HL-60 (cell line): Measurements from ENCODE around the gene ATP13A3.

ENCODE experiments used
- GABPA ChIP-seq: IDR thresholded peaks from 2 replicates; pipeline ENCODE4 v1.6.1; 2012; ENCODE audit warnings: low read depth
- POLR2AphosphoS5 ChIP-seq: IDR thresholded peaks from 2 replicates; pipeline ENCODE4 v1.6.1; 2012; ENCODE audit warnings: low read depth
- TF ChIP-seq, protein P1 (sequence below): IDR thresholded peaks from one replicate; pipeline ENCODE4 v1.5.1; 2011; ENCODE audit warnings: low read length, control low read depth, inconsistent platforms; ENCODE audit not compliant: insufficient read depth
- TF ChIP-seq, protein P2 (sequence below): IDR thresholded peaks from 2 replicates; pipeline ENCODE4 v1.6.1; 2012; ENCODE audit warnings: low read depth; ENCODE audit not compliant: insufficient replicate concordance

DNA sequence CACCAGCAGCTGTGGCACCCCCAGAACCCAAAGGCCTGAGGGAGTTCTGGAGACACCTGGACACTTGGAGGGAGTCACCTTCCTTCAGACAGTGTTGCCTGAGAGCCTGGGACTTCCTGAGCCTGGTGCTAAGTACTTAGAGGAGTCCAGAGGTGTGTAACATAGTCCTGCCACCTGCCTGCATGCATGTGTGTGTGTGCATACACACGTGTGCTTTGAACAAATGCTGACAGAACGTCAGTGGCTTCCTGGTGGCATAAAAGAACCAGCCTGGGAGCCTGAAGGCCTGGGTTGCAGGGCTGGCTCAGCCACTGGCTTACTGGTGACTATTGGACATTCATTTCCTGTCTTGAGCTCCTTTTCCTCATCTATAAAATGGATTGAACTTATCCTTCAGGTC lies 132.5 kb downstream of the ATP13A3 start:
- TF ChIP-seq, protein P1, sequence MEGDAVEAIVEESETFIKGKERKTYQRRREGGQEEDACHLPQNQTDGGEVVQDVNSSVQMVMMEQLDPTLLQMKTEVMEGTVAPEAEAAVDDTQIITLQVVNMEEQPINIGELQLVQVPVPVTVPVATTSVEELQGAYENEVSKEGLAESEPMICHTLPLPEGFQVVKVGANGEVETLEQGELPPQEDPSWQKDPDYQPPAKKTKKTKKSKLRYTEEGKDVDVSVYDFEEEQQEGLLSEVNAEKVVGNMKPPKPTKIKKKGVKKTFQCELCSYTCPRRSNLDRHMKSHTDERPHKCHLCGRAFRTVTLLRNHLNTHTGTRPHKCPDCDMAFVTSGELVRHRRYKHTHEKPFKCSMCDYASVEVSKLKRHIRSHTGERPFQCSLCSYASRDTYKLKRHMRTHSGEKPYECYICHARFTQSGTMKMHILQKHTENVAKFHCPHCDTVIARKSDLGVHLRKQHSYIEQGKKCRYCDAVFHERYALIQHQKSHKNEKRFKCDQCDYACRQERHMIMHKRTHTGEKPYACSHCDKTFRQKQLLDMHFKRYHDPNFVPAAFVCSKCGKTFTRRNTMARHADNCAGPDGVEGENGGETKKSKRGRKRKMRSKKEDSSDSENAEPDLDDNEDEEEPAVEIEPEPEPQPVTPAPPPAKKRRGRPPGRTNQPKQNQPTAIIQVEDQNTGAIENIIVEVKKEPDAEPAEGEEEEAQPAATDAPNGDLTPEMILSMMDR = no peak
- no peak for TF ChIP-seq POLR2AphosphoS5
- TF ChIP-seq, protein P2, sequence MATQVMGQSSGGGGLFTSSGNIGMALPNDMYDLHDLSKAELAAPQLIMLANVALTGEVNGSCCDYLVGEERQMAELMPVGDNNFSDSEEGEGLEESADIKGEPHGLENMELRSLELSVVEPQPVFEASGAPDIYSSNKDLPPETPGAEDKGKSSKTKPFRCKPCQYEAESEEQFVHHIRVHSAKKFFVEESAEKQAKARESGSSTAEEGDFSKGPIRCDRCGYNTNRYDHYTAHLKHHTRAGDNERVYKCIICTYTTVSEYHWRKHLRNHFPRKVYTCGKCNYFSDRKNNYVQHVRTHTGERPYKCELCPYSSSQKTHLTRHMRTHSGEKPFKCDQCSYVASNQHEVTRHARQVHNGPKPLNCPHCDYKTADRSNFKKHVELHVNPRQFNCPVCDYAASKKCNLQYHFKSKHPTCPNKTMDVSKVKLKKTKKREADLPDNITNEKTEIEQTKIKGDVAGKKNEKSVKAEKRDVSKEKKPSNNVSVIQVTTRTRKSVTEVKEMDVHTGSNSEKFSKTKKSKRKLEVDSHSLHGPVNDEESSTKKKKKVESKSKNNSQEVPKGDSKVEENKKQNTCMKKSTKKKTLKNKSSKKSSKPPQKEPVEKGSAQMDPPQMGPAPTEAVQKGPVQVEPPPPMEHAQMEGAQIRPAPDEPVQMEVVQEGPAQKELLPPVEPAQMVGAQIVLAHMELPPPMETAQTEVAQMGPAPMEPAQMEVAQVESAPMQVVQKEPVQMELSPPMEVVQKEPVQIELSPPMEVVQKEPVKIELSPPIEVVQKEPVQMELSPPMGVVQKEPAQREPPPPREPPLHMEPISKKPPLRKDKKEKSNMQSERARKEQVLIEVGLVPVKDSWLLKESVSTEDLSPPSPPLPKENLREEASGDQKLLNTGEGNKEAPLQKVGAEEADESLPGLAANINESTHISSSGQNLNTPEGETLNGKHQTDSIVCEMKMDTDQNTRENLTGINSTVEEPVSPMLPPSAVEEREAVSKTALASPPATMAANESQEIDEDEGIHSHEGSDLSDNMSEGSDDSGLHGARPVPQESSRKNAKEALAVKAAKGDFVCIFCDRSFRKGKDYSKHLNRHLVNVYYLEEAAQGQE = no peak
- TF ChIP-seq GABPA = no peak
